ENCODE data around the gene MSANTD2. TPM values are rescaled to one million over a fixed set of nuclear protein-coding genes. Genes with fewer than 3 reads are reported as not detected.

MSANTD2 gene
- total and polyA plus RNA-seq, 2 donors (not counting 1 experiment from before 2014, with no cell fraction given) = 11.1 to 26.8 TPM

GRCh38 chr11:124766156-124766555 lies 34.0 kb downstream of the MSANTD2 start:
- CTCF ChIA-PET = interaction anchor here (0.6 to 11.1 kb wide), 10 partner anchors 11 to 365 kb away, joined by 3 to 202 read pairs (median 4); partner anchors contain the start of genes MSANTD2, SIAE, SPA17 and VSIG2
- H3K4me2 ChIP-seq (replicated peaks; ENCODE audit: low read depth, low read length, poor library complexity, severe bottlenecking) = no peak overlapping the region
- no peak overlapping the region for H2AFZ ChIP-seq (ENCODE audit: insufficient read depth, low read depth, low read length, poor library complexity, severe bottlenecking)
- peaks cover 12 to 27% of the 10 kb centered on the region in 2 donors for H3K4me1 ChIP-seq (ENCODE audit: control insufficient read depth in 2 of 2, insufficient read depth in 2 of 2, low read length in 2 of 2)
- H3K9me3 Mint-ChIP-seq (ENCODE audit: insufficient read depth) = no peaks in the 10 kb centered on the region
- peaks cover 7% of the 10 kb centered on the region for H3K79me2 ChIP-seq (ENCODE audit: control insufficient read depth, insufficient read depth, low read length)
- no peak overlapping the region for H3K9ac ChIP-seq (ENCODE audit: low read length)
- no peak overlapping the region for H3K27ac Mint-ChIP-seq
- peaks cover 0 to 5% (median 2%) of the 10 kb centered on the region in 4 experiments for H3K27me3 ChIP-seq (replicated peaks in 1 of 4; ENCODE audit: control extremely low read depth in 1 of 4, control insufficient read depth in 3 of 4, insufficient read depth in 4 of 4, low read length in 3 of 4)
- TF ChIP-seq EZH2 (IDR thresholded peaks at IDR 0.05; ENCODE audit: borderline replicate concordance, insufficient read depth, low read depth, low read length, poor library complexity, severe bottlenecking) = no peak
- TF ChIP-seq CTCF (IDR thresholded peaks at IDR 0.05) = no peak
- no peak overlapping the region for H3K4me3 Mint-ChIP-seq
- H3K4me3 ChIP-seq (ENCODE audit: control extremely low read depth in 1 of 5, extremely low read depth in 1 of 5, insufficient read depth in 1 of 5, low read depth in 2 of 5, low read length in 4 of 5) = no peak overlapping the region
- H3K9me3 ChIP-seq (ENCODE audit: control extremely low read depth in 1 of 3, control insufficient read depth in 2 of 3, insufficient read depth in 1 of 3, low read length in 2 of 3) = no peaks in the 10 kb centered on the region
- H3K36me3 ChIP-seq (replicated peaks in 1 of 2; ENCODE audit: control extremely low read depth in 1 of 2, control insufficient read depth in 1 of 2, extremely low read depth in 1 of 2, insufficient read depth in 2 of 2, low read length in 1 of 2) = peaks cover 2 to 23% of the 10 kb centered on the region in 2 experiments
- intact Hi-C loops (cut with micrococcal nuclease) = no loop called here
- peaks cover 19% of the 10 kb centered on the region for H3K4me1 Mint-ChIP-seq
- no peak overlapping the region for H3K27ac ChIP-seq (ENCODE audit: low read length in 2 of 2)
- ATAC-seq (ENCODE audit: low read depth) (no peak), DNase-seq (no peak)
- no peaks in the 10 kb centered on the region for H3K27me3 Mint-ChIP-seq
- H4K20me1 ChIP-seq (ENCODE audit: control insufficient read depth, insufficient read depth, low read length, poor library complexity, severe bottlenecking) = peaks cover 3% of the 10 kb centered on the region
- WGBS (ENCODE audit: insufficient coverage) = no CpG with 5 or more reads among the region's 2 CpGs
- POLR2A ChIA-PET = interaction anchor here (0.6 kb wide), 1 partner anchor 72 kb away, joined by 4 read pairs; no protein-coding TSS in a partner anchor

Data from B cell (primary cell).